ENCODE measurements around the gene CD74. TPM values are rescaled to one million over a fixed set of nuclear protein-coding genes. Genes with fewer than 3 reads are reported as not detected.

CD74 gene
- total RNA-seq, result 6.6 and 13.3 TPM in 2 replicates

DNA sequence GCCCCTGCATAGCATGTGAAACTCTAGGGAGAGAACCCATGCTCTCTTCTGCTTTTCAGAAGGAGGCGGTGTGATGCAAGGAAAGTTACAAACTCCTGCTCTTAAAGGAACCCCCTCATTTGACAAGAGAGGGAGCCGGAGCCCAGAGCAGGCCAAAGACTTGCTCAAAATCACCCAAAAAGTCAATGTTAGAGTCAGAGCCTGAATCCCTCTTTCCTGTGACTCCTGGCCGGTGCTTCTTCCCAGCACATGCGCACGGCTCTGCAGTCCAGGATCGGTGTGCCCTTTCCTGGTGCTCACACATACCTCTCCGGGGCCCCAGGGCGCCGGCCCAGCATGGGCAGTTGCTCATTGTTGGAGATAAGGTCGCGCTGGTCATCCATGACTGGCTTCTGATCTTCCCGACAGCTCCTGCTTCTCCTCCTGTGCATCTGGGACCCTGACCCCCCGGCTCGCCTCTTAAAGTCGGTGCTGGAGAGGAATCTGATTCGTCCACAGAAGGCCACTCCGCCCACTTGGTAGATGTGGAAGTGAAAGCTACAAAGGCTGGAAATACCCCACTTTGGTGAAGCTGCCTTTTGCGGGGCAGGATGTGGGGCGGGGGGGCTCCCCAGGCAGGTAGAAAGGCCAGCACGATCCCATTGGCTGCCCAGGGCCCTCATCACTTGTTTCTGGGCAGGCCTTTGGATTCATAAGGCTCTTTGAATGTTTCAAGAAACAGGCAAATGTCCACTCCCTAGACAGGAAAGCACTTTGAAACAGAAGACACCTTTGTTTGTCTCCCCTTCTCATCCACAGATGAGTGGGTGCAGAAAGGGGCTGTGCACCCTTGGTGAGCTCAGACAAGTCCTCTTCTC lies at the start of gene CD74:
Gene CD74 (minus strand): TSS at position 592 of the 857 bp plus-strand sequence. CDS start 161 bp downstream, at position 431.

DNA sequence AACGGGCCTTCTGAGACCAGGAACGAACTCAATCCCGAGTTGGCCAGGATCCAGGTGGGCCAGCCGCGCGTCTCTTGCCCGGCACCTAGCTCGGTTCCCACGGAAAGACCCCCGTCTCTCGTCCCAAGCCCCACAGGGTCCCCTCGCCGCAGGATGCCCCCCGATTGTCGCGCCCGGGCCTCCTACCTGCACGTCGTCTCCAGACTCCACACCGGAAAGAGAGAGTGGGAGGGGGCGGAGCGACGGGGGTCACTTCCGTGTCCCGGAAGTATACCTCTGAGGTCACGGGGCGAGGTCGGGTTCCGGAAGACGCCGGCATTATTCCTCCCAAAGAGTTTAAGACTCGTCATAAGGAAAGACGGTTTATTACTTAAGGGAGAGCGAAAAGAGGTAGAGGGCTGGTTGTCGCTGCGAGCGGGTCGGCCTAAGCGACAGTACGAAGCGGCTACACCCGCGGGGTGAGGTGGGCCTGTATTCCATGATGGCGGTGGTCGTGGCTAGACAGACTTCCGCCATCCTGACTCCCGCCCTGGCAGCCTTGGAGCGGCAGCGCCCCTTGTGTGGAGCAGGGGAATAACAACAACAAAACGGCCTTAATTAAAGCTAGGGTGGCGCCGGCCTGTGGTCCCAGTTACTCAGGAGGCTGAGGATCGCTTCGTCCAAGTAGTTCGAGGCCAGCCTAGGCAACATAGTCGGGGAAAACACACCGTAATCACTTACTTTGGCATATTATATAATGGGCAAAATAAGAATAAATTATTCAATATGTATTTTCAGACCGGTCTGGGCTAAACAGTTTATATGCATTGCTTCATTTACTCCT lies 37.0 kb upstream of the CD74 start, which contains the start of gene RPS14:
Gene RPS14 (minus strand): TSS at position 223 of the 823 bp plus-strand sequence. CDS start 2,006 bp downstream, outside the sequence.

DNA sequence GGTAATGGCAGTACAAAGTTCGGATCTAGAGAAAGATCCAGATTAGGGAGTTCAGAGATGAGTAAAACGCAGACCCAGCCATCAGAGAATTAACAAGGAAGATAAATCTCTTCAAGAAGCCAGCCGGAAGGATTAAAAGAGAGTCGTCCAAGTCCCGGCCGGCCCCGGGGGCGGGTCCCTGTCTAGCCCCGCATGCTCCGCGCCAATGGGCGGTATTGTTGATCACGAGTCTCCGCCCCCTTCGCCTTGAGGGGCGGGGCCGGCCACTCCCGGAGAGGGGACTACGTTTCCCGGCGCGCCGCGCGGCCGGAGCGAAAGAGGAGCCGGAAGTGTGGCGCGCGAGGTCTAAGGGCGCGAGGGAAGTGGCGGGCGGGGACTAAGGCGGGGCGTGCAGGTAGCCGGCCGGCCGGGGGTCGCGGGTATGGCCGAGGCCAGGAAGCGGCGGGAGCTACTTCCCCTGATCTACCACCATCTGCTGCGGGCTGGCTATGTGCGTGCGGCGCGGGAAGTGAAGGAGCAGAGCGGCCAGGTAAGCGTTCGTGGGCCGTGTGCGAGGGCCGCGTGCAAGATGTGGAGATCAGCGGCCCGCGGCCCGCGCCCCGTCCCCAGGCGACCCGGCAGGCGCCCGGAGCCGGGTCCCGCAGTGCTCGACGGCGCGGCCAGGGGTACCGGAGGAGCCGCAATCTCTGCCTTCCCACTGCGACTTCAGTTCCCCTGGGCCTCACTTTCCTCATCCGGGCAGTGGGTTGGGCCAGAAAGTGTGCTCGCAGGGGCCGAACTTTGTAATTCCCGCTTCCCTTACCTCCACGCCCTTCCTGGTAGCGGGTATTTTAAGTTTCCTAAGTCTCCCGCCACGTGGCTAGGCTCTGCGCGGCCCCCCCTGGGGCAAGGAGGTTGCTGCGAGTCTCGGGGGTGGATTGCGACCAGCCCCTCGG lies 55.1 kb downstream of the CD74 start, which contains the start of gene TCOF1:
Gene TCOF1 (plus strand): TSS at position 372 of the 935 bp plus-strand sequence. CDS start 50 bp downstream, at position 422.

Other genes with a start within 250 kb of the CD74 start
- not detected in 2 replicates for gene CDX1, start 246.1 kb downstream of the CD74 start, total RNA-seq
- 0.16 TPM in 1 of 2 replicates, not detected in the other for gene SLC6A7, start 222.8 kb downstream of the CD74 start, total RNA-seq
- 0.65 and 0.73 TPM in 2 replicates for gene CAMK2A, start 123.1 kb downstream of the CD74 start, total RNA-seq
- 9.4 and 12.0 TPM in 2 replicates for gene ARSI, start 110.0 kb downstream of the CD74 start, total RNA-seq
- gene TCOF1, start 55.2 kb downstream of the CD74 start, total RNA-seq, result 19.2 and 23.9 TPM in 2 replicates
- 1,105 and 1,795 TPM in 2 replicates for gene RPS14, start 36.8 kb upstream of the CD74 start, total RNA-seq
- gene NDST1, start 95.2 kb upstream of the CD74 start, total RNA-seq, result 166 and 188 TPM in 2 replicates
- 1.9 and 2.7 TPM in 2 replicates for gene SYNPO, start 227.8 kb upstream of the CD74 start, total RNA-seq
- gene MYOZ3, start 248.3 kb upstream of the CD74 start, total RNA-seq, result 1.3 and 1.5 TPM in 2 replicates

Data from hair follicle dermal papilla cell (primary cell).